GM18867 (cell line): Measurements from ENCODE around the gene ABCC1.
"Not testable (repeated sequence)": the region's sequence is repeated elsewhere in the genome, so short reads cannot be mapped to it uniquely, and the experiment has no call there.

Source experiments
- ATAC-seq: cut with Tn5 transposase; IDR thresholded peaks from one replicate; pipeline ENCODE4 v1.9.1; 2021; ENCODE audit warnings: mild to moderate bottlenecking, moderate library complexity; ENCODE audit not compliant: unreplicated experiment

The ABCC1 gene

DNA sequence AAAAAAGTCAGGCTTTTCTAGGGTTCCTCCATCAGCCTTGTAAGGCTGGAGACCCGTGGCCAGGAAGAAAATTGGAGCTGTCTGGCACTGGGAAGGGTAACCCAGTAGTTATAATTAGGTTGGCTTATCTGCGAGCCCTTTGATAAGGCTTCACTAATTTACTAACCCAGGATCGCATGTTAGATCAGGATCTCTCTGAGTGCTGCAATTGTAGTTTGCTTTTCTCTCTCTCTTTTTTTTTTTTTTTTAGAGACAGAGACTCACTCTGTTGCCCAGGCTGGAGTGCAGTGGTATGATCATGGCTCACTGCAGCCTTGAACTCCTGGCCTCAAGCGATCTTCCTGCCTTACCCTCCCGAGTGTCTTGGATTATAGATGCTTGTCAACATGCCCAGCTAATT is 17.0 kb downstream of the ABCC1 start:
- no peak for ATAC-seq

DNA sequence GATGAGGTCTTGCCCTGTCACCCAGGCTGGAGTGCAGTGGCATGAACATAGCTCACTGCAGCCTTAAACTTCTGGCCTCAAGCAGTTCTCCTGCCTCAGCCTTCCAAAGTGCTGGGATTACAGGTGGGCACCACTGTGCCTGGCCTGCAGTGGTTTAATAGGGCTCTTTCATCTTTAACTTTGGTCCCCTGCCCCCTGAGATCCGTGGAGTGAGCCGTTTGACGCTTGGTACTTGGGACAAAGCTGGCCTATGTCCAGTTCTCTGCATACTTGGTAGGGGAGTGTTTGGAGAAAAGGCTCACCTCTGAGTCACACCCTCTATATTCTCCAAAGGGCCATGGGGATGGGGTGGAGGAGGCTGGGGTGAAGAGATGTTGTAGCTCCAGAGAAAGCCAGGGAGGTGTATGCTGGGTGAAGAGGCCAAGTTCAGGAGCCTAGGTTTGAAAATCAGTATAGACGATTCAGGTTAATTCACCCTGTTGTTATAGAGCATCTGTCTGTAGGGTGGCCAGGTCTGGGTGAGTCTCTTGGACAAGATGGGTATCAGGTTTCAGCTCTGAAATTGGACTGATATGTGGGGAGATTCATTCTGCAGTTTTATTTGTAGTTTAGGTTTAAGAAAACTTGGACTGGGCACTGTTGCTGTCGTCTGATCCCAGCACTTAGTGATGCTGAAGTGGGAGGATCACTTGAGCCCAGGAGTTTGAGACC is 17.6 kb downstream of the ABCC1 start:
- no peak for ATAC-seq

DNA sequence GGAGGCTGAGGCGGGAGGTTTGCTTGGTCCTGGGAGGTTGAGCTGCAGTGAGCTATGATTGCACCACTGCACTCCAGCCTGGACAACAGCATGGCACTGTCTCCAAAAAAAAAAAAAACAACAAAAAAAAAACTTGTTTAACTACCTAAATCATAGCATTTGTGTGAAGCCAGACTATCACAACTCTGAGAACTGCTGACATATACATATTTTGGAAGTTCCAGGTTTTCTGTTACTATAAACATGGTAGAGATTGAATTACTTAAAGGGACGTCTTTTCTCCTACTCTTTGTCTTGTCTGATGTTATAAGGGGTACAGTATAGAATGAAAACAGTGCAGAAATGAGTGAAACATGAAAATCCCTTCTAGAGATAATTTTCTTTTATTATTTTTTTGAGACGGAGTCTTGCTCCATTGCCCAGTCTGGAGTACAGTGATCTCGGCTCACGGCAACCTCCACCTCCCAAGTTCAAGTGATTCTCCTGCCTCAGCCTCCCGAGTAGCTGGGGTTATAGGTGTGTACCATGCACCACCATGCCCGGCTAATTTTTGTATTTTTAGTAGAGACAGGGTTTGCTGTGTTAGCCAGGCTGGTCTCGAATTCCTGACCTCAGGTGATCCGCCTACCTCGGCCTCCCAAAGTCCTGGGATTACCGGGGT is 18.4 kb downstream of the ABCC1 start:
- ATAC-seq: no peak

DNA sequence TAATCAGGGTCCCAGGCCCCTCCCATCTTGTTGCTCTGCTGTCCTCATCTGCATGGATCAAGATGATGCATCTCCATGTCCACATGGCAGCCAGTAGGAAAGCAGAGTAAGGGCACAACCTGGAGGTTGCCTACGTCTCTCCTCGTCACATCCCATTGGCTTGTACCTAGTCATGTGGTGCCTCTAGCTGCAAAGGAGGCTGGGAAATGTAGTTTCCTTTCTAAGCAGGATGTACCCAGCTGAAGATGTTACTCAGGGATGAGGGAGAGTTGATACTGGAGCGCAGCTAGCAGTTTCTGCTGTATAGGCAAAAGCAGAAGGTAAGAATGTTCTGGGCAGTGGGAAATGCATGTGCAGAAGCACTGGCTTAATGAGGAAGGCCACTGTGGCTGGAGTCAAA is 20.8 kb downstream of the ABCC1 start:
- no peak for ATAC-seq

DNA sequence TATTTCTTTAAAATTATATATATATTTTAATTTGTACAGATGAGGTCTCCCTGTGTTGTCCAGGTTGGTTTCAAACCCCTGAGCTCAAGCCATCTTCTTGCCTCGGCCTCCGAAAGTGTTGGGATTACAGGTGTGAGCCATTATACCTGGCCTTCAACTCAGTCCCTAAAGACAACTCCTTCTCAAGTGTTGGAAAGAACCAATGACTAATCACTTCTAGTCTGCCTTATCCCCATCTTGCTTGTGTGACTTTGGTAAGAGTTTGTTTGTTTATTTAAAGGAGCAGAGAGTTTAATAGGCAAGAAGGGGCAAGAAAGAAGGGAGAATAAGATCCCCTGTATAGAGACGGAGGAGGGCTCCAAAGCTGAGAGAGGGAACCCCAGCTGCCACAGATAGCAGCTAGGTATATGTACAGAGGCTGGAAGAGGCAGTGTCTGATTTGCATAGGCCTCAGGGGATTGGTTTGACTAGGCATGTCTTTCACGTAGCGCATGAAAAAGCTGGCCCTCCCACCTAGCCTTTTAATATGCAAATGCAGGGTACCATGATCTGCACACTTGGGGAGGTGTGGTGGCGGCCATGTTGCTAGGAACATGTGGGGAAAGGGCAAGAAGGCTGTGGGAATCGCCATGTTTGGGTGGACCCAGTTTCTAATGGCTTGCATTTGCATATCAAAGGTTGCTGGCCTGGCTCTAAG is 21.5 kb downstream of the ABCC1 start:
- ATAC-seq: no peak

DNA sequence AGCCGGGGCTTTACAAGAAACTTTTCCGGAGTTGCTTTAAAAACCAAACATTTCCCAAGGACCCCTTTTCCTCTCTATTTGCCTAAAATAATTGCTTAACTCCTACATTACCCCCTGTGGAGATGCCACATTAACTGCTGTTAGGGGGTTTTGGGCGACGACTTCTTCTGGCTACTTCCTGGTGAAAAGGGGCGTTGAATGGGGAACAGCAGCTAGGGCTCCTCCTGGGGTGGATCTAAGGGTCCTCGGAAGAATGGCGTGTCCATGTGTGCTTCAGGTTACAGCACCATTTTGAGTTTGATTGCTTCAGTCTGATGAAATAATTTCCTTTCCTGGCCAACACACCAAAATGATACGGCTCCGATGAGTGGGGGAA is 22.0 kb downstream of the ABCC1 start:
- no peak for ATAC-seq

DNA sequence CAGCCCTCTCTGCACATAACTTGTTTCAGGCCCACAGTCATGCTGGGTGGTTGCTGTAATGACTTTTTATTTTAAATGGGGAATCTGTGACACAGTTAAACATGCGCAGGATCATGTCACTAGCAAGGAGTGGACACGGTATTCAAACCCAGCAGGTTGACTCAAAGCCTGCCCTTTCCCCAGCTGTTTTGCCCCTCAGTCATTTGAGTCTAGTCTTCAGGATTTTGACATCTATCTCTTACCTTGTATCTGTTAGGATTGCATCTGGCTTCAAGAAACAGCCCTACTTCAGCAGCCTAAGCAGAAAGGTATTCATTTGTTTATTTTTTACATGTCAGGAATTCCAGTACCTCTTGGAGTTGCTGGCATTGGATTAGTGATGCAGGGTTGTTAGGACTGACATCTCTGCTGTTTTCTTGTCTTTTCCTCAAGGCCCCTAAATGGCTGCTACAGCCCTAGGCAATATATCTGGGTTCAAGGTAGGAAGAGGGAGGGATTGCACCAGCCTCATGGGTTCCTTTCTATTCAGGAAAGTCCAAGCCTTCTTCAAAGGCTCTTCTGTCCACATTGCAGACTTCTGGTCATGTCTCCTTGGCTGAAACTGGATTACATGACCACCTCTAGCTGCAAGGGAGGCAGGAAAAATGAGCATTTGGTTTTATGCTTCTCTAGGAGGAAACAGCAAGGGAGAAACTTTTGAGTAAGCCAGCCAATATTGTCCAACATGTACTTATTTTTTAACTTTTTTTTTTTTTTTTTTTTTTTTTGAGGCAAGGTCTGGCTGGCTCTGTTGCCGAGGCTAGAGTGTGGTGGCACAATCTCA is 22.8 kb downstream of the ABCC1 start:
- ATAC-seq: no peak

DNA sequence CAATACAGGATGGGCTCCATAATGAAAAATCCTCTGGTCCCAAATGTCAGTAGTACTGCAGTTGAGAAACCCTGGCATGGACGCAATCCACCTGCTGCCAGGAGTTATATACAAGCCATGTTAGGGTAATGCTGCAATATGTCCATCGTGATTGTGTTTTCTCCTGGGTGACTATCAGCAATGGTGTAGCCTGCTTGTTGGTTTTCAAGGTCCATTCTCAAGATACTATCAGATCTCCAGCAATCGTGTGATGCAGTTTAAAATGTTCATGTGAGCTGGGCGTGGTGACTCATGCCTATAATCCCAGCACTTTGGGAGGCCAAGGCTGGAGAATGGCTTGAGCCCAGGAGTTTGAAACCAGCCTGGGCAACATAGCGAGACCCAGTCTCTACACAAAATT is 24.0 kb downstream of the ABCC1 start:
- no peak for ATAC-seq

DNA sequence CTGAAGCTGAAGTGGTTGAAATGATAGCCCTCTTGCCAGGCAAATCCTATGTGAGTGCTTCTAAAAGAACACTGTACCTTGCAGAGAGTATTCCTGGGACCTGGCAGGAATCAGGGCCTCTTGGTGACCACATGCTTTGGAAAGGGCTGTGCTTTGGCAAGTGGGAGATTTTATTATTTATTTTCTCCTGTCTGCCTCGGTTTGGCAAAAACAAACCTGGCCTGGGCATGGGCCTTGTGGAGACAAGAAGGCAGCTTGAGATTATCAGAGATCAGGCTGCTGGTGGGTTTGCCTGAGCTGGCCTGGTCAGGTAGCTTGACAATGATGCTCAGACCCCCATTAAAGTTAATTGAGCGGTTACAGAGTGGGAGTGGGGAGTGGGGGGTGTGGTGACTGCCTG is 24.6 kb downstream of the ABCC1 start:
- no peak for ATAC-seq

DNA sequence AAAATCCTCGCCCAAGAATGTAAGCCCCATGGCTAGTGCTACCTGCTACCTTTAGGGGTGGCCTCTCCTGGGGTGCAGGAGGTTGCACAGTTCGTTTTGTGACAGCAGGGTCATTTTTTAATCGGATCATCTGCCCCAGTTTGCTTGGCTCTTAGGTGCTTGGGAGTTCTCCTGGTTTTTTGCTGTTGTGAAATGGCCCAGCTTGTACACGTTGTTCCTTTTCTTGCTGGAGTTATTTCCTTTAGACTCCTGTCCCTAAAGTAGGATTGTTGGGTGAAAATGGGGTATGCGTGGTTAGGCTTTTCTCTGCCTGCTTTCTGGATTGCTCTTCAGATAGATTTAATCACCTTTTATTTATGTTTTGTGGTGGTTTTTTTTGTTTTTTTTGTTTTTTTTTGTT is 25.8 kb downstream of the ABCC1 start:
- ATAC-seq: no peak

DNA sequence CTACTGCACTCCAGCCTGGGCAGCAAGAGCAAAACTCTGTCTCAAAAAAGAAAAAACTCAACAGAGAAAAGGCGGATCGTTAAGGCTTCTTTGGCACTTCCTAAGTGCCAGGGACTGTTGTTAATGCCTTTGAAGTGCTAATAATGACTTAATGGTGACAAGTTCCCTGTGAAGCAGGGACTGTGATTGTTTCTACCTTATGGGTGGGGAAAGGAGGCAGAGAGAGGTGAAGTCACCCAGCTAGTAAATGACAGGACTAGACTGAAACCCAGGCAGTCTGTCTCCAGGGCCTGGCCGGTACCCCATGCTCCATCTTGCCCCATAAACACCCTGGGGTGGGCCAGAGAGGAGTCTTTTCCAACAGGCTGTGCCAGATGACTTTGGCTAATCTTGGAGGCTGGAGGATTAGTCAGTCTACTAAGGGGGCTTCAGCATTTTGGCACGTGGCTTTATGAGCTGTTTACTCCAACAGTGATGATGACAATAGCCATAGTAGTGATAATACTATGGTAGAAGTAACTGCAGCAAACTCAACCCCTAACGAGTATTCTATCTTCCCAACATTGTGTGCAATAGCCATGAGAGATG is 26.9 kb downstream of the ABCC1 start:
- ATAC-seq: no peak

DNA sequence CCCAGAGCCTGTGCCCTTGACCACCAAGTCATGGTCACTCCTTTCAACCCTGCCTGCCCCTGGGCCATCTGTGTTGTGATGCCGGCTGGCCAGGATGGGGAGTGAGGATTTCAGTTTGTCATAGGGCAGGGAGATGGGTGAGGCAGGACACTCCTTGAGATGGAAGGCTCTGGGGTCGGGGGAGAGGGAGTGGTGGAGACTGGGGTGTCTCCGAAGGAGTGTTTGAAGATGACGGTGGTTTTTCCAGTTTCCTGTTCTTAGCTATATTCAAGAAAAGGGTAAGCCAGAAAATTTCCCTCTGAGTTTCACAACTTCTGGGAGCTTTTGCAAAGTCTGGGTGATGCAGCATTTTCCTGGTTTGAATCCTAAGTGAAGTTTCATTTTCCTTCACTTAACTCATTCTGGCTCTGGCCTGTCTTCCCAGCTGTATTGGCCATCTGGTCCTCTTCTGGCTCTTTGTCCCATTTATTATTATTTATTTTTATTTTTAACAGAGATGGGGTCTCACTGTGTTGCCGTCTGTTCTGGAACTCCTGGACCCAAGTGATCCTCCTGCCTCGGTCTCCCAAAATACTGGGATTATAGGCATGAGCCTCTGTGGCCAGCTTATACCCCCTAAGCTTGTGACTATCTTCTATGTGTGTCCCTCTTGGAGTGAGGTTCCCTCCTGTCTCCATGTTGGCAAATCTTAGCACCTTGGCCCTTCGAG is 27.7 kb downstream of the ABCC1 start:
- no peak for ATAC-seq

DNA sequence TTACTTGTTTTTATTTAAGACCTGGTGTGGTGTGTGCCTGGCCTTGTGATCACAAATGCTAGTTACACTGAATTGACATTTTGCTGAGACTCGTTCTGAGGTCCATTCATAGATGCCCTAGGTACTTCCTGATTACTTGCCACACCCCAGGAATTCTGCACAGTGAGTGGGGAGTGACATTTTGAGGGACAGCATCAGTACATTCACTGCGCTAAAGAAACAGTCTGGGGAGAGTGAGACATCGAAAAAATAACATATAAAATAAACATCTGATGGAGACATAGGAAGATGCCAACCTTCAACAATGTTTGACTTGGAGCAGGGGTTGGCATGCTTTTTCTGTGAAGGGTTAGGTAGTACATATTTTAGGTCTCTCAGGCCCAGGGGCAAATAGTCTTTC is 30.4 kb downstream of the ABCC1 start:
- no peak for ATAC-seq

DNA sequence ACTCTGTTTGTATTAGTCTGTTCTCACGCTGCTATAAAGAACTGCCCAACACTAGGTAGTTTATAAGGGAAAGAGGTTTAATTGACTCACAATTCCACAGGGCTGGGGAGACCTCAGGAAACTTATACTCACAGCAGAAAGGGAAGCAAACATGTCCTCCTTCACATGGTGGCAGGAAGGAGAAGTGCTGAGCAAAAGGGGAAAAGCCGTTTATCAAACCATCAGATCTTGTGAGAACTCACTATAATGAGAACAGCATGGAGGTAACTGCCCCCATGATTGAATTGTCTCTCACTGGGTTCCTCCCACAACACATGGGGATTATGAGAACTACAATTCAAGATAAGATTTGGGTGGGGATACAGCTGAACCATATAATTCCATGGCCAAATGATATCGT is 30.9 kb downstream of the ABCC1 start:
- ATAC-seq: no peak

DNA sequence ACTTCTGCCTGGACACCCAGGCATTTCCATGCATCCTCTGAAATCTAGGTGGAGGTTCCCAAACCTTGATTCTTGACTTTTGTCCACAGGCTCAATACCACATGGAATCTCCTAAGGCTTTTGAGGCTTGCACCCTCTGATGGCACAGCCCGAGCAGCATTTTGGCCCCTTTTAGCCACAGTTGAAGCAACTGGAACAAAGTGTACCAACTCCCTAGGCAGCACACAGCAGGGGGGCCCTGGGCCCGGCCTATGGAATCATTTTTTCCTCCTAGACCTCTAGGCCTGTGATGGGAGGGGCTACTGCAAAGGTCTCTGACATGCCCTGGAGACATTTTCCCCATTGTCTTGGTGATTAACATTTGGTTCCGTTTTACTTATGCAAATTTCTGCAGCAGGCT is 32.0 kb downstream of the ABCC1 start:
- no peak for ATAC-seq

DNA sequence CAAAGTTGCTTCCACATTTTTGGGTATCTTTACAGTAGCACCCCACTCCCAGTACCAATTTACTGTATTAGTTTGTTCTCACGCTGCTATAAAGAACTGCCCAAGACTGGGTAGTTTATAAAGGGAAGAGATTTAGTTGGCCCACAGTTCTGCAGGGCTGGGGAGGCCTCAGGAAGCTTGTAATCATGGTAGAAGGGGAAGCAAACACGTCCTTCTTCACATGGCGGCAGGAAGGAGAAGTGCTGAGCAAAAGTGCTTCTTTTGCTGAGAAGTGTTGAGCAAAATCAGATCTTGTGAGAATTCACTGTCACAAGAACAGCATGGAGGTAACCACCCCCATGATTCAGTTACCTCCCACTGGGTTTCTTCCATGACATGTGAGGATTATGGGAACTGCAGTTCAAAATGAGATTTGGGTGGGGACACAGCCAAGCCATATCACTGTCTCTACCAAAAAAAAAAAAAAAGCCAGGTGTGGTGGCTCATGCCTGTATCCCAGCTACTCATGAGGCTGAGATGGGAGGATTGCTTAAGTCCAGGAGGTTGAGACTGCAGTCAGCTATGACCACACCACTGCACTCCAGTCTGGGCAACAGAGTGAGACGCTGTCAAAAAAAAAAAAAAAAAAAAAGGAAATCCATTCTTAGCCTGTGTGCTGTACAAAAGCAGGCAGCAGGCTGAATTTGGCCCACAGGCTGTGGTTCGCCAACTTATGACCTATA is 32.9 kb downstream of the ABCC1 start:
- ATAC-seq: not testable (repeated sequence)

DNA sequence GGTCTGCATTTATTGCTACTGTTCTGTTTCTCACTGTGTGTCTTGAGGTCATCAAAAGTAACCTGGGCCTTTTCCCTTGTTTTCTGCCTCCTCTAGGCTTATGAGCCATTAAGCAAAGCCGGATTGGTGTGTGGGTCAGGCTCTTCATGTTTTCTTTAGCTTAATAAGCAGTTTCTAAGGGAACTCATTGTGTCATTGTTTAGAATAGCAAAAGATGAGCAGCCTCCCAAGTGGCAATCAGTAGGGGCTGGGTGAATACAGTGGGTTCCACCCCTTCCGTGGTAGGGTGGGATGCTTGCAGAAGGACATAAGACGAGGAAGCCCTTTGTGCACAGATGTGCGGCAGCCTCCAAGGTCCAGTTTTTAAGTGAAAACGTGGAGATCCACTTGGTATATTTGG is 34.5 kb downstream of the ABCC1 start:
- ATAC-seq: no peak

DNA sequence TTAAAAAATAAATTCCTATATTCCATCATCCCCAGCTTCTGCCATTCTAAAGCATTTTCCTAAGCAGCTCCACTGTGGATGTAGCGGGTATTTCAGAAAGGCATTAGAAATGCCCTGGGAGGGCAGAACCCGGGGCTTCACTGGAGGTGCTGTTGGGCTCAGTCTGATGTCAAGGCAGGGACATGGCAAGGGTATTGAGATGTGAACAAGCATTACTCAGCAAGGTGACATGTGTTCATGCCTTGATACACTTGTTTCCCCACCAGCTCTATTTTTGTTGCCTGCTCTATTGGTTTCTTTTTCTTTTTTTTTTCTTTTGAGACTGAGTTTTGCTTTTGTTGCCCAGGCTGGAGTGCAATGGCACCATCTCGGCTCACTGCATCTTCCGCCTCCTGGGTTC is 35.7 kb downstream of the ABCC1 start:
- ATAC-seq: no peak

DNA sequence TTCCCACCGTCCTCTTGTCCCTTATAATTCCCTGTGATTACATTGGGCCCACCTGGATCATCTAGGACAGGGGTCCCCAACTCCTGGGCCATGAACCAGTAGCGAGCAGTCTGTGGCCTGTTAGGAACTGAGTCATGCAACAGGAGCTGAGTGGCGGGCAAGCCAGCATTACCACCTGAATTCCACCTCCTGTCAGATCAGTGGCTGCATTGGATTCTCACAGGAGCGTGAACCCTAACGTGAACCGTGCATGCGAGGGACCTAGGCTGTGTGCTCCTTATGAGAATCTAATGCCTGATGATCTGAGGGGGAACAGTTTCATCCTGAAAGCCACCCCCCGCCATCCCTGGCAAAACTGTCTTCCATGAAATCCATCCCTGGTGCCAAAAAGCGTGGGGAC is 36.8 kb downstream of the ABCC1 start:
- ATAC-seq: no peak
